BE2C (cell line): ENCODE results near the gene STXBP1.
A peak's percentile ranks its signal among the peaks of the same experiment; 100 is the strongest.

Source experiments
- DNase-seq: peaks from one replicate; pipeline ENCODE4 v3.0.0-alpha.2; 2020
- H3K27me3 ChIP-seq: fragments of 250-450 bp; sonication (Bioruptor Pico); 2 replicates; pipeline ENCODE4 v1.5.1; 2020; ENCODE audit warnings: mild to moderate bottlenecking
- H3K36me3 ChIP-seq: fragments of 250-450 bp; sonication (Bioruptor Pico); 2 replicates; pipeline ENCODE4 v1.5.1; 2020; ENCODE audit warnings: mild to moderate bottlenecking
- H3K4me1 ChIP-seq: fragments of 250-450 bp; sonication (Bioruptor Pico); 2 replicates; pipeline ENCODE4 v1.5.1; 2020
- H3K4me3 ChIP-seq: 2 replicates; pipeline ENCODE4 v1.5.1; 2011; ENCODE audit warnings: low read depth, low read length
- H3K9me3 ChIP-seq: fragments of 250-450 bp; sonication (Bioruptor Pico); 2 replicates; pipeline ENCODE4 v1.5.1; 2020
- CTCF ChIP-seq: IDR thresholded peaks from 2 replicates; pipeline ENCODE4 v1.5.1; 2012; ENCODE audit warnings: mild to moderate bottlenecking, low read depth, low read length

Gene STXBP1

GRCh38 chr9:127595611-127596010, 16.5 kb upstream of the STXBP1 start:
- Histone ChIP-seq H3K9me3 (no peaks in the 10 kb centered on the region), H3K4me1 (peaks cover 6% of the 10 kb centered on the region), H3K27me3 (no peaks in the 10 kb centered on the region), H3K4me3 (no peak overlapping the region), H3K36me3 (no peaks in the 10 kb centered on the region)
- DNase-seq, result no peak
- no peak for TF ChIP-seq CTCF

- peaks cover 6% of the 10 kb centered on the region for H3K4me1 ChIP-seq
- H3K27me3 ChIP-seq, result no peaks in the 10 kb centered on the region
- no peak overlapping the region for H3K4me3 ChIP-seq
- H3K9me3 ChIP-seq, result no peaks in the 10 kb centered on the region
- TF ChIP-seq CTCF, result no peak
- DNase-seq, result peak; percentile 65
- no peaks in the 10 kb centered on the region for H3K36me3 ChIP-seq
Observed at GRCh38 chr9:127598839-127599549, 13.1 kb upstream of the STXBP1 start.

GRCh38 chr9:127599550-127599891, 12.6 kb upstream of the STXBP1 start:
- no peak for TF ChIP-seq CTCF
- H3K4me3 ChIP-seq, result no peak overlapping the region
- H3K9me3 ChIP-seq, result no peaks in the 10 kb centered on the region
- no peaks in the 10 kb centered on the region for H3K27me3 ChIP-seq
- H3K4me1 ChIP-seq, result peaks cover 6% of the 10 kb centered on the region
- no peaks in the 10 kb centered on the region for H3K36me3 ChIP-seq
- no peak for DNase-seq

GRCh38 chr9:127603226-127603625, 8.9 kb upstream of the STXBP1 start:
- Histone ChIP-seq H3K27me3 (no peaks in the 10 kb centered on the region), H3K9me3 (no peaks in the 10 kb centered on the region), H3K36me3 (no peaks in the 10 kb centered on the region), H3K4me1 (peaks cover 13% of the 10 kb centered on the region), H3K4me3 (no peak overlapping the region)
- TF ChIP-seq CTCF, result no peak
- DNase-seq, result no peak

GRCh38 chr9:127606043-127606442, 6.0 kb upstream of the STXBP1 start:
- no peak for DNase-seq
- Histone ChIP-seq H3K9me3 (no peaks in the 10 kb centered on the region), H3K4me1 (peaks cover 9% of the 10 kb centered on the region), H3K27me3 (no peaks in the 10 kb centered on the region), H3K4me3 (no peak overlapping the region), H3K36me3 (no peaks in the 10 kb centered on the region)
- no peak for TF ChIP-seq CTCF

- TF ChIP-seq CTCF, result no peak
- Histone ChIP-seq H3K27me3 (no peaks in the 10 kb centered on the region), H3K36me3 (no peaks in the 10 kb centered on the region), H3K9me3 (no peaks in the 10 kb centered on the region), H3K4me3 (peak overlapping the region; percentile 69), H3K4me1 (peaks cover 13% of the 10 kb centered on the region)
- peak; percentile 86 for DNase-seq
Observed at GRCh38 chr9:127608104-127608966, 3.7 kb upstream of the STXBP1 start.
